ENCODE data around the gene NFX1.

NFX1 gene

GRCh38 chr9:33300546-33300945 lies 10.2 kb downstream of the NFX1 start:
- H3K4me3 ChIP-seq (ENCODE audit: control insufficient read depth in 1 of 7, extremely low read depth in 1 of 7, insufficient read depth in 4 of 7, low read depth in 2 of 7, low read length in 6 of 7) = no peak overlapping the region
- 90% methylated on average over 2 of the region's 2 CpGs for WGBS (ENCODE audit: insufficient coverage)
- no peaks in the 10 kb centered on the region for H3K27me3 ChIP-seq (replicated peaks in 2 of 5; ENCODE audit: control insufficient read depth in 4 of 5, insufficient read depth in 5 of 5, low read length in 4 of 5)
- peaks cover 26 to 69% (median 57%) of the 10 kb centered on the region in 4 experiments for H3K36me3 ChIP-seq (ENCODE audit: control insufficient read depth in 4 of 4, insufficient read depth in 4 of 4, low read length in 3 of 4)
- ChIA-PET CTCF (interaction anchor here (0.9 to 1.8 kb wide), 4 partner anchors 9 to 20 kb away, joined by 3 to 5 read pairs (median 4); no protein-coding TSS in a partner anchor), POLR2A (no interaction called here)
- DNase-seq = no peak
- H3K9me3 ChIP-seq (ENCODE audit: control extremely low read depth in 1 of 5, control insufficient read depth in 4 of 5, insufficient read depth in 2 of 5, low read depth in 1 of 5, low read length in 4 of 5) = no peaks in the 10 kb centered on the region
- H3K4me1 ChIP-seq (ENCODE audit: control extremely low read depth in 1 of 4, control insufficient read depth in 4 of 4, insufficient read depth in 4 of 4, low read length in 3 of 4) = peaks cover 29 to 47% (median 43%) of the 10 kb centered on the region in 4 experiments
- H3K27ac ChIP-seq (ENCODE audit: insufficient read depth in 1 of 2, low read depth in 1 of 2, low read length in 2 of 2, poor library complexity in 1 of 2, severe bottlenecking in 2 of 2) = peak overlapping the region in 1 of 2 experiments; percentile 27

DNA sequence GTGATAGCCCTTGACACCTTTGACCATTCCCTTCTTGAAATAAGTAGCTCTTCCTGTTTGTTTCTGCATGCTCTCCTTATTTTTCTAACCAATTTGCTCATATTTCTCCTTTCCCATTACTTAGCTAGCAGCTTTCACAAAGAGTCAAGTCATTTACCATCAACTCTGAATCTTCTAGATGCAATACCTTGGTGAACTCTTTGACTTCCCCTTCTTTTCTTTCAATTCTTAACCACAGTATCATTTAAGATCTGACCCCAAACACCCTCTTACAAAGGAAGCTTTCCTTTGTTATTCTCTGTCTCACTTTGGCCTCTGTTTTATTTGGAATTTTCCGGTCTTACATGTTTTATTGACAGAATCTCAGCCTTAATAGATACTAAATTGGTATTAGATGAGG lies 14.0 kb downstream of the NFX1 start:
- Histone ChIP-seq H3K4me1 (ENCODE audit: control extremely low read depth in 1 of 4, control insufficient read depth in 4 of 4, insufficient read depth in 4 of 4, low read length in 3 of 4) (peaks cover 0 to 11% (median 8%) of the 10 kb centered on the region in 4 experiments), H3K36me3 (ENCODE audit: control insufficient read depth in 4 of 4, insufficient read depth in 4 of 4, low read length in 3 of 4) (peaks cover 35 to 89% (median 67%) of the 10 kb centered on the region in 4 experiments), H3K27me3 (replicated peaks in 2 of 5; ENCODE audit: control insufficient read depth in 4 of 5, insufficient read depth in 5 of 5, low read length in 4 of 5) (no peaks in the 10 kb centered on the region), H3K9me3 (ENCODE audit: control extremely low read depth in 1 of 5, control insufficient read depth in 4 of 5, insufficient read depth in 2 of 5, low read depth in 1 of 5, low read length in 4 of 5) (no peaks in the 10 kb centered on the region), H3K4me3 (ENCODE audit: control insufficient read depth in 1 of 7, extremely low read depth in 1 of 7, insufficient read depth in 4 of 7, low read depth in 2 of 7, low read length in 6 of 7) (no peak overlapping the region), H3K27ac (ENCODE audit: insufficient read depth in 1 of 2, low read depth in 1 of 2, low read length in 2 of 2, poor library complexity in 1 of 2, severe bottlenecking in 2 of 2) (no peak overlapping the region)
- DNase-seq = peak in 2 of 3 donors; percentile 50 to 57
- POLR2A ChIA-PET = interaction anchor here (1.2 kb wide), 1 partner anchor 14 kb away, joined by 3 read pairs; the partner anchor contains the start of gene NFX1
- WGBS (ENCODE audit: insufficient coverage) = no CpG with 5 or more reads among the region's 1 CpG
- CTCF ChIA-PET = interaction anchor here (1.0 to 4.3 kb wide), 4 partner anchors 8 to 19 kb away, joined by 3 to 23 read pairs (median 4); no protein-coding TSS in a partner anchor

DNA sequence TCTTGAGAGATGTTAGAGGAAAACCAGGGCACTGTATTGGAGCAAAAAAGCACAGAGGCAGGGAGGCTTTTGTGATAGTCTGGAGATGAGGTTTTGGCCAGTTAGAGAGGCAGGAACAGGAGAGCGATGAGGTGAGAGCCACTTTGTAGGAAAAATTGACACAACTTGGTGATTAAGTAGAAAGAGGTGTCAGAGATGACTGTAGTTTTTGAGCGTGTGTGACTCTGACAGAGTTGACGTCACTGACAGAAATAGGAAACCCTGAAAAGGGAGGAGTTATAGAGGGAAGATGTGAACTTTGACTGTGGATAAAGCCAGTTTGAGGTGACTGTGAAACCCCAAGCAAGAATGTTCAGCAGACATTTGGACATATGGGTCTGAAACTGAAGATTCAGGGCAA lies 15.7 kb downstream of the NFX1 start:
- H3K4me3 ChIP-seq (ENCODE audit: control insufficient read depth in 1 of 7, extremely low read depth in 1 of 7, insufficient read depth in 4 of 7, low read depth in 2 of 7, low read length in 6 of 7) = no peak overlapping the region
- ChIA-PET POLR2A (no interaction called here), CTCF (interaction anchor here (0.9 to 4.3 kb wide), 3 partner anchors 12 to 19 kb away, joined by 3 to 23 read pairs (median 6); no protein-coding TSS in a partner anchor)
- no peaks in the 10 kb centered on the region for H3K9me3 ChIP-seq (ENCODE audit: control extremely low read depth in 1 of 5, control insufficient read depth in 4 of 5, insufficient read depth in 2 of 5, low read depth in 1 of 5, low read length in 4 of 5)
- no peaks in the 10 kb centered on the region for H3K27me3 ChIP-seq (replicated peaks in 2 of 5; ENCODE audit: control insufficient read depth in 4 of 5, insufficient read depth in 5 of 5, low read length in 4 of 5)
- peaks cover 0 to 9% (median 5%) of the 10 kb centered on the region in 4 experiments for H3K4me1 ChIP-seq (ENCODE audit: control extremely low read depth in 1 of 4, control insufficient read depth in 4 of 4, insufficient read depth in 4 of 4, low read length in 3 of 4)
- DNase-seq = no peak
- no peak overlapping the region for H3K27ac ChIP-seq (ENCODE audit: insufficient read depth in 1 of 2, low read depth in 1 of 2, low read length in 2 of 2, poor library complexity in 1 of 2, severe bottlenecking in 2 of 2)
- peaks cover 30 to 93% (median 64%) of the 10 kb centered on the region in 4 experiments for H3K36me3 ChIP-seq (ENCODE audit: control insufficient read depth in 4 of 4, insufficient read depth in 4 of 4, low read length in 3 of 4)
- WGBS (ENCODE audit: insufficient coverage) = 87% methylated on average over 3 of the region's 3 CpGs

GRCh38 chr9:33307067-33307466 lies 16.8 kb downstream of the NFX1 start:
- no peaks in the 10 kb centered on the region for H3K9me3 ChIP-seq (ENCODE audit: control extremely low read depth in 1 of 5, control insufficient read depth in 4 of 5, insufficient read depth in 2 of 5, low read depth in 1 of 5, low read length in 4 of 5)
- no peaks in the 10 kb centered on the region for H3K27me3 ChIP-seq (replicated peaks in 2 of 5; ENCODE audit: control insufficient read depth in 4 of 5, insufficient read depth in 5 of 5, low read length in 4 of 5)
- no peak overlapping the region for H3K4me3 ChIP-seq (ENCODE audit: control insufficient read depth in 1 of 7, extremely low read depth in 1 of 7, insufficient read depth in 4 of 7, low read depth in 2 of 7, low read length in 6 of 7)
- no peak for DNase-seq
- H3K27ac ChIP-seq (ENCODE audit: insufficient read depth in 1 of 2, low read depth in 1 of 2, low read length in 2 of 2, poor library complexity in 1 of 2, severe bottlenecking in 2 of 2) = no peak overlapping the region
- POLR2A ChIA-PET = no interaction called here
- H3K36me3 ChIP-seq (ENCODE audit: control insufficient read depth in 4 of 4, insufficient read depth in 4 of 4, low read length in 3 of 4) = peaks cover 29 to 92% (median 67%) of the 10 kb centered on the region in 4 experiments
- peaks cover 0 to 9% (median 5%) of the 10 kb centered on the region in 4 experiments for H3K4me1 ChIP-seq (ENCODE audit: control extremely low read depth in 1 of 4, control insufficient read depth in 4 of 4, insufficient read depth in 4 of 4, low read length in 3 of 4)
- CTCF ChIA-PET = interaction anchor here (0.7 to 2.2 kb wide), 2 partner anchors 14 to 16 kb away, joined by 3 to 9 read pairs; no protein-coding TSS in a partner anchor
- WGBS (ENCODE audit: insufficient coverage) = 100% methylated on average over 1 of the region's 1 CpG

DNA sequence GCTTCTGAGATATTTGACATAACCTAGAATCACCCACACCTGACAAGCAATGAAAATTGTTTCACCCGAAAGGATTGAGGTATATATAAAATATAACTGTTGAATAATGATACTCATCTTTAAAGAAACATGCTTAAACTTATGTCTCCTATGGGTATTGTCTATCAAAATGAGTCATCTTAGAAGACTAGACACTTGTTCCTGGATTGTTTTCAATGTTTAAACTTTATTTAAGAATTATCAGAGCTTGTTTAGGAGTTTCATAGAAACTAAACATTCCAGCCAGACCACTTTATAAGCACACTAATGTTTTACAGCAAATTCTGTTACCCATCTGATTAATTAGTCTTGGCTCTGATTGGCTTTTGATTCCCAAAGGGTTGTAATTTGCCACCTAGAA lies 19.6 kb downstream of the NFX1 start:
- no peaks in the 10 kb centered on the region for H3K4me1 ChIP-seq (ENCODE audit: control extremely low read depth in 1 of 4, control insufficient read depth in 4 of 4, insufficient read depth in 4 of 4, low read length in 3 of 4)
- CTCF ChIA-PET = interaction anchor here (1.0 to 1.3 kb wide), 3 partner anchors 9 to 27 kb away, joined by 3 to 5 read pairs (median 4); no protein-coding TSS in a partner anchor
- no peaks in the 10 kb centered on the region for H3K9me3 ChIP-seq (ENCODE audit: control extremely low read depth in 1 of 5, control insufficient read depth in 4 of 5, insufficient read depth in 2 of 5, low read depth in 1 of 5, low read length in 4 of 5)
- no peak overlapping the region for H3K27ac ChIP-seq (ENCODE audit: insufficient read depth in 1 of 2, low read depth in 1 of 2, low read length in 2 of 2, poor library complexity in 1 of 2, severe bottlenecking in 2 of 2)
- DNase-seq = no peak
- WGBS (ENCODE audit: insufficient coverage) = no CpG with 5 or more reads among the region's 1 CpG
- peaks cover 27 to 95% (median 72%) of the 10 kb centered on the region in 4 experiments for H3K36me3 ChIP-seq (ENCODE audit: control insufficient read depth in 4 of 4, insufficient read depth in 4 of 4, low read length in 3 of 4)
- H3K27me3 ChIP-seq (replicated peaks in 2 of 5; ENCODE audit: control insufficient read depth in 4 of 5, insufficient read depth in 5 of 5, low read length in 4 of 5) = no peaks in the 10 kb centered on the region
- POLR2A ChIA-PET = no interaction called here
- H3K4me3 ChIP-seq (ENCODE audit: control insufficient read depth in 1 of 7, extremely low read depth in 1 of 7, insufficient read depth in 4 of 7, low read depth in 2 of 7, low read length in 6 of 7) = no peak overlapping the region

DNA sequence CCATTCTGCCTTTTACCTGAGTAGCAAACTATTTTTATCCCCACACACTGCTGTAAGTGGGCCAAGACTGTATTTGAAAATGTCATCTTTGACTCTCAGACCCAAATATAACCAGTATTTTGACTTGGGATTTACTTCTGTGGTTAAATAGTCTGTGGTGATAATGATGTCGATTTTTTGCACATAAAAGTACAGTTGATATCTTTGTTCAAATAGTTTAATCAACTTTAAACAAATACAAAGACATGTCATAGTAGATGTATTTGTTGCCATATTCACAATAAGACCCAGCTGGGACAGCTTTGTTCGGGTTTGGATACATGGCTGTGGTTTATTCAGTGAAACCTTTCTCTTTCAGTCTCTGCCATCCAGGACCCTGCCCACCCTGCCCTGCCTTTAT lies 20.4 kb downstream of the NFX1 start:
- H3K36me3 ChIP-seq (ENCODE audit: control insufficient read depth in 4 of 4, insufficient read depth in 4 of 4, low read length in 3 of 4) = peaks cover 24 to 92% (median 68%) of the 10 kb centered on the region in 4 experiments
- H3K27me3 ChIP-seq (replicated peaks in 2 of 5; ENCODE audit: control insufficient read depth in 4 of 5, insufficient read depth in 5 of 5, low read length in 4 of 5) = no peaks in the 10 kb centered on the region
- no CpG with 5 or more reads among the region's 2 CpGs for whole genome bisulfite sequencing (ENCODE audit: insufficient coverage)
- no peaks in the 10 kb centered on the region for H3K9me3 ChIP-seq (ENCODE audit: control extremely low read depth in 1 of 5, control insufficient read depth in 4 of 5, insufficient read depth in 2 of 5, low read depth in 1 of 5, low read length in 4 of 5)
- CTCF ChIA-PET = interaction anchor here (0.9 to 1.2 kb wide), 2 partner anchors 28 to 150 kb away, joined by 3 to 5 read pairs; no protein-coding TSS in a partner anchor
- no peak overlapping the region for H3K4me3 ChIP-seq (ENCODE audit: control insufficient read depth in 1 of 7, extremely low read depth in 1 of 7, insufficient read depth in 4 of 7, low read depth in 2 of 7, low read length in 6 of 7)
- POLR2A ChIA-PET = no interaction called here
- no peaks in the 10 kb centered on the region for H3K4me1 ChIP-seq (ENCODE audit: control extremely low read depth in 1 of 4, control insufficient read depth in 4 of 4, insufficient read depth in 4 of 4, low read length in 3 of 4)
- no peak overlapping the region for H3K27ac ChIP-seq (ENCODE audit: insufficient read depth in 1 of 2, low read depth in 1 of 2, low read length in 2 of 2, poor library complexity in 1 of 2, severe bottlenecking in 2 of 2)
- no peak for DNase-seq

DNA sequence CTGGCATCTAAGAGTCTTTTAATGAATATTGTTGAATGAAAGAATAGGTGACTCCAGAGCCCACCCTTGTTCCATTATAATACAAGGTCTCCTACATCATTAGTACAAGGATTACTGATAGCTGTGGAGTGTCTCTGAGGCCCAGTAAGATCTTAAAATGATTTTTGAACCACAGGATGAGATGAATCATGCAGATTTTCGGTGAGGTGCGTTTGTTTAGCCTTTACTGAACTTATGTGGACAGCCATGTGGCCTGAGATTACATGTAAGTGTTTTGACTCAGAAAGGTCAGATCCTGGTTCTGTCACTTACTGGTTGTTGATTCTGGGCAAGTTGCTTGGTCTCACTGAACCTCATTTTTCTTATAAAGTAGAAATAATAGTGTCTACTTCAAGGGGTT lies 21.6 kb downstream of the NFX1 start:
- WGBS (ENCODE audit: insufficient coverage) = 100% methylated on average over 1 of the region's 2 CpGs
- DNase-seq = no peak
- H3K36me3 ChIP-seq (ENCODE audit: control insufficient read depth in 4 of 4, insufficient read depth in 4 of 4, low read length in 3 of 4) = peaks cover 20 to 88% (median 65%) of the 10 kb centered on the region in 4 experiments
- no peak overlapping the region for H3K4me3 ChIP-seq (ENCODE audit: control insufficient read depth in 1 of 7, extremely low read depth in 1 of 7, insufficient read depth in 4 of 7, low read depth in 2 of 7, low read length in 6 of 7)
- no peaks in the 10 kb centered on the region for H3K9me3 ChIP-seq (ENCODE audit: control extremely low read depth in 1 of 5, control insufficient read depth in 4 of 5, insufficient read depth in 2 of 5, low read depth in 1 of 5, low read length in 4 of 5)
- H3K4me1 ChIP-seq (ENCODE audit: control extremely low read depth in 1 of 4, control insufficient read depth in 4 of 4, insufficient read depth in 4 of 4, low read length in 3 of 4) = no peaks in the 10 kb centered on the region
- H3K27me3 ChIP-seq (replicated peaks in 2 of 5; ENCODE audit: control insufficient read depth in 4 of 5, insufficient read depth in 5 of 5, low read length in 4 of 5) = no peaks in the 10 kb centered on the region
- POLR2A ChIA-PET = no interaction called here
- CTCF ChIA-PET = interaction anchor here (0.9 kb wide), 1 partner anchor 16 kb away, joined by 3 read pairs; no protein-coding TSS in a partner anchor
- no peak overlapping the region for H3K27ac ChIP-seq (ENCODE audit: insufficient read depth in 1 of 2, low read depth in 1 of 2, low read length in 2 of 2, poor library complexity in 1 of 2, severe bottlenecking in 2 of 2)

Measured in common myeloid progenitor, CD34-positive (primary cell).